Measurements from ENCODE around the gene PCDHB2.
"Not testable (repeated sequence)": the region's sequence is repeated elsewhere in the genome, so short reads cannot be mapped to it uniquely, and the experiment has no call there.

GRCh38 chr5:141096181-141096580, 1.8 kb downstream of the PCDHB2 start:
- not testable (repeated sequence) for TF ChIP-seq USF1 (IDR thresholded peaks at IDR 0.05; ENCODE audit: borderline replicate concordance, extremely low read length, insufficient read depth, low read depth, low read length); EZH2 (IDR thresholded peaks at IDR 0.05; ENCODE audit: borderline replicate concordance, control insufficient read depth, low read depth, low read length); CTCF (IDR thresholded peaks at IDR 0.05 in 2 of 3, conservative IDR thresholded peaks at IDR 0.05 in 1 of 3; ENCODE audit: control insufficient read depth in 2 of 3, extremely low read depth in 1 of 3, insufficient read depth in 1 of 3, low read depth in 3 of 3, low read length in 3 of 3); HDAC2 (IDR thresholded peaks at IDR 0.05); TAF1 (IDR thresholded peaks at IDR 0.05; ENCODE audit: borderline replicate concordance, low read depth, low read length); PBX3 (IDR thresholded peaks at IDR 0.05; ENCODE audit: insufficient replicate concordance, low read depth, low read length); POLR2A (IDR thresholded peaks at IDR 0.05; ENCODE audit: low read depth, low read length); BMI1 (IDR thresholded peaks at IDR 0.05; ENCODE audit: borderline replicate concordance)
